Measurements from ENCODE around the gene NELL1.
"Not testable (repeated sequence)": the region's sequence is repeated elsewhere in the genome, so short reads cannot be mapped to it uniquely, and the experiment has no call there.

The NELL1 gene

GRCh38 chr11:21133722-21134121, 464.3 kb downstream of the NELL1 start:
- Histone ChIP-seq H3K36me3 (replicated peaks) (no peaks in the 10 kb centered on the region), H3K4me3 (ENCODE audit: low read depth, low read length) (no peak overlapping the region), H3K27me3 (replicated peaks) (no peaks in the 10 kb centered on the region), H3K27ac (no peak overlapping the region)
- no peak for TF ChIP-seq CTCF (IDR thresholded peaks at IDR 0.05; ENCODE audit: low read depth, low read length, missing control alignments)
- in situ Hi-C loops (cut with HindIII; ENCODE audit: low pct_ligation_motif_present, low sequenced_read_pairs), result no loop called here
- no peak for DNase-seq

- no peak for DNase-seq
- Histone ChIP-seq H3K4me3 (ENCODE audit: low read depth, low read length) (no peak overlapping the region), H3K36me3 (replicated peaks) (no peaks in the 10 kb centered on the region), H3K27me3 (replicated peaks) (no peaks in the 10 kb centered on the region), H3K27ac (no peak overlapping the region)
- in situ Hi-C loops (cut with HindIII; ENCODE audit: low pct_ligation_motif_present, low sequenced_read_pairs), result no loop called here
- TF ChIP-seq CTCF (IDR thresholded peaks at IDR 0.05; ENCODE audit: low read depth, low read length, missing control alignments), result no peak
These were observed 468.4 kb downstream of the NELL1 start for GRCh38 chr11:21137803-21138202.

GRCh38 chr11:21141557-21141956, 472.2 kb downstream of the NELL1 start:
- H3K4me3 ChIP-seq (ENCODE audit: low read depth, low read length); DNase-seq; H3K27ac ChIP-seq; in situ Hi-C loops (cut with HindIII; ENCODE audit: low pct_ligation_motif_present, low sequenced_read_pairs); H3K27me3 ChIP-seq (replicated peaks); H3K36me3 ChIP-seq (replicated peaks): not testable (repeated sequence)

GRCh38 chr11:21142007-21142406, 472.6 kb downstream of the NELL1 start:
- Histone ChIP-seq H3K27me3 (replicated peaks) (no peaks in the 10 kb centered on the region), H3K36me3 (replicated peaks) (no peaks in the 10 kb centered on the region), H3K4me3 (ENCODE audit: low read depth, low read length) (no peak overlapping the region), H3K27ac (no peak overlapping the region)
- TF ChIP-seq CTCF (IDR thresholded peaks at IDR 0.05; ENCODE audit: low read depth, low read length, missing control alignments), result no peak
- in situ Hi-C loops (cut with HindIII; ENCODE audit: low pct_ligation_motif_present, low sequenced_read_pairs), result no loop called here
- DNase-seq, result no peak

- H3K4me3 ChIP-seq (ENCODE audit: low read depth, low read length), result no peak overlapping the region
- in situ Hi-C loops (cut with HindIII; ENCODE audit: low pct_ligation_motif_present, low sequenced_read_pairs), result no loop called here
- no peak for TF ChIP-seq CTCF (IDR thresholded peaks at IDR 0.05; ENCODE audit: low read depth, low read length, missing control alignments)
- no peak overlapping the region for H3K27ac ChIP-seq
- H3K27me3 ChIP-seq (replicated peaks), result no peaks in the 10 kb centered on the region
- DNase-seq, result no peak
- H3K36me3 ChIP-seq (replicated peaks), result no peaks in the 10 kb centered on the region
These were observed 475.1 kb downstream of the NELL1 start for GRCh38 chr11:21144531-21144930.

- H3K36me3 ChIP-seq (replicated peaks), result no peaks in the 10 kb centered on the region
- no peak overlapping the region for H3K27ac ChIP-seq
- in situ Hi-C loops (cut with HindIII; ENCODE audit: low pct_ligation_motif_present, low sequenced_read_pairs), result no loop called here
- TF ChIP-seq CTCF (IDR thresholded peaks at IDR 0.05; ENCODE audit: low read depth, low read length, missing control alignments), result no peak
- H3K4me3 ChIP-seq (ENCODE audit: low read depth, low read length), result no peak overlapping the region
- no peak for DNase-seq
- no peaks in the 10 kb centered on the region for H3K27me3 ChIP-seq (replicated peaks)
These were observed 479.0 kb downstream of the NELL1 start for GRCh38 chr11:21148376-21148775.

All from brain microvascular endothelial cell (primary cell).